Measurements from ENCODE around the gene QKI.

DNA sequence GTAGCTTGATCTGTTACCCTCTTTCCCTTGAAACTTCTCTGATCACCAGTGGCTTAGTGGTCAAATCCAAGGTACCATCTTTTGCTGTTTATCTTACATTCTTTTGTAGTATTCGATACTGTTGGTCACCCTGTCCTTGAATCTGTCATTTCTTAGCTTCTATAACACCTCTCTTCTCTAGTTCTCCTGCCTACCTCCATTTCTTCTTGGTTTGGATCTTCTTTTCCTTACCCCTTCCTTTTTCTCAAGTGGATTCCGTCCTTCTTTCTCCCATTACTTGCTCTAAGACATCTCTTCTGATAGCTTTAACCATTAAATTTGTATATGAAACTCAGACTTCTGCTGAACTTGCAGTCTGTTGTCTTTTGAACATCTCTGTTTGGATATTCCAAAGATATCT, 39.9 kb downstream of the QKI start:
- TF ChIP-seq, protein P1, sequence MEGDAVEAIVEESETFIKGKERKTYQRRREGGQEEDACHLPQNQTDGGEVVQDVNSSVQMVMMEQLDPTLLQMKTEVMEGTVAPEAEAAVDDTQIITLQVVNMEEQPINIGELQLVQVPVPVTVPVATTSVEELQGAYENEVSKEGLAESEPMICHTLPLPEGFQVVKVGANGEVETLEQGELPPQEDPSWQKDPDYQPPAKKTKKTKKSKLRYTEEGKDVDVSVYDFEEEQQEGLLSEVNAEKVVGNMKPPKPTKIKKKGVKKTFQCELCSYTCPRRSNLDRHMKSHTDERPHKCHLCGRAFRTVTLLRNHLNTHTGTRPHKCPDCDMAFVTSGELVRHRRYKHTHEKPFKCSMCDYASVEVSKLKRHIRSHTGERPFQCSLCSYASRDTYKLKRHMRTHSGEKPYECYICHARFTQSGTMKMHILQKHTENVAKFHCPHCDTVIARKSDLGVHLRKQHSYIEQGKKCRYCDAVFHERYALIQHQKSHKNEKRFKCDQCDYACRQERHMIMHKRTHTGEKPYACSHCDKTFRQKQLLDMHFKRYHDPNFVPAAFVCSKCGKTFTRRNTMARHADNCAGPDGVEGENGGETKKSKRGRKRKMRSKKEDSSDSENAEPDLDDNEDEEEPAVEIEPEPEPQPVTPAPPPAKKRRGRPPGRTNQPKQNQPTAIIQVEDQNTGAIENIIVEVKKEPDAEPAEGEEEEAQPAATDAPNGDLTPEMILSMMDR (IDR thresholded peaks at IDR 0.05) = no peak
- TF ChIP-seq POLR2A (IDR thresholded peaks at IDR 0.05) = no peak

Data from prostate gland (tissue), 2 donors.